Nephron progenitor cell (in vitro differentiated cells): ENCODE results near the gene MCF2L2.

Source experiments
- DNase-seq: peaks from one replicate; pipeline ENCODE4 v3.0.0; 2021
- H3K27ac Mint-ChIP-seq: 2 replicates; pipeline ENCODE4 v1.8.0; 2021; ENCODE audit warnings: mild to moderate bottlenecking, moderate library complexity, mixed read lengths
- H3K27me3 Mint-ChIP-seq: 2 replicates; pipeline ENCODE4 v1.8.0; 2021; ENCODE audit warnings: mild to moderate bottlenecking, low read depth, mixed read lengths; ENCODE audit not compliant: poor library complexity
- H3K36me3 Mint-ChIP-seq: 2 replicates; pipeline ENCODE4 v1.8.0; 2021; ENCODE audit warnings: low read depth, mixed read lengths
- H3K4me1 Mint-ChIP-seq: 2 replicates; pipeline ENCODE4 v1.8.0; 2021; ENCODE audit warnings: mixed read lengths
- H3K4me3 Mint-ChIP-seq: 2 replicates; pipeline ENCODE4 v1.8.0; 2021; ENCODE audit warnings: mild to moderate bottlenecking, moderate library complexity, mixed read lengths
- H3K9me3 Mint-ChIP-seq: 2 replicates; pipeline ENCODE4 v1.8.0; 2021; ENCODE audit warnings: mild to moderate bottlenecking, moderate library complexity, mixed read lengths
- TF ChIP-seq, protein P1 (sequence below): fragments of 200-600 bp; sonication (generic); IDR thresholded peaks from 2 replicates; pipeline ENCODE4 v1.5.0; 2021; ENCODE audit warnings: antibody characterized with exemption

Gene MCF2L2

DNA sequence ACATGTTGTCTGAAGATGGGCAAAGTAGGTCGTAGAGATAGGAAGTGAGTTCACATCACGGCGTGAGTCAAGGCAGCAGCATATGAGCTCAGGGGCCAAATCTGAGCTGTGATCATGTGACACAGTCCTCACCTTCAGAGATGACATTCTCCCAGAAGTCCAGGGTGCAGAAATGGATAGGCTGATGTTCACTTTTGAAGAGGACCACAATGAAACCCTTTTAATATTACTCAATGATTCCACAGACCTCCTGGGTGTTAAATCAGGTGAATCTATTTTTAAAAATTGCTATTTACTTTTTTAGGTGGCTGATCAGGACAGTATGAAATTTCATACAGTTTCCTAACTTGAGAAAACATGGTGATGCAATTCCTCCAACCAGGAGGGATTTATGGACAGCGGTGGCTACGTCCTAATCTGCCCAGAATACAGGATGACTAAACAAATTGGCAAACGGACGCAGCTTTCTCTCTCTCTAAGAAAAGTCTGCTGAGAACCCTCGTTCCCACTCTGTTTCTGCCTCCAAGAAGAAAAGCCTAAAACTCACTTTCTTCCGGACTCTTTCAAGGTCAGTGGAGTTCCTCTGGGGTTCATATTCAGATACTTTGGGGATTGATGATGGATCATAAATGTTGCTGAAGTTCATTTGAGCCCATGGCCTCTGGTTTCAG, 141.0 kb downstream of the MCF2L2 start:
- TF ChIP-seq, protein P1, sequence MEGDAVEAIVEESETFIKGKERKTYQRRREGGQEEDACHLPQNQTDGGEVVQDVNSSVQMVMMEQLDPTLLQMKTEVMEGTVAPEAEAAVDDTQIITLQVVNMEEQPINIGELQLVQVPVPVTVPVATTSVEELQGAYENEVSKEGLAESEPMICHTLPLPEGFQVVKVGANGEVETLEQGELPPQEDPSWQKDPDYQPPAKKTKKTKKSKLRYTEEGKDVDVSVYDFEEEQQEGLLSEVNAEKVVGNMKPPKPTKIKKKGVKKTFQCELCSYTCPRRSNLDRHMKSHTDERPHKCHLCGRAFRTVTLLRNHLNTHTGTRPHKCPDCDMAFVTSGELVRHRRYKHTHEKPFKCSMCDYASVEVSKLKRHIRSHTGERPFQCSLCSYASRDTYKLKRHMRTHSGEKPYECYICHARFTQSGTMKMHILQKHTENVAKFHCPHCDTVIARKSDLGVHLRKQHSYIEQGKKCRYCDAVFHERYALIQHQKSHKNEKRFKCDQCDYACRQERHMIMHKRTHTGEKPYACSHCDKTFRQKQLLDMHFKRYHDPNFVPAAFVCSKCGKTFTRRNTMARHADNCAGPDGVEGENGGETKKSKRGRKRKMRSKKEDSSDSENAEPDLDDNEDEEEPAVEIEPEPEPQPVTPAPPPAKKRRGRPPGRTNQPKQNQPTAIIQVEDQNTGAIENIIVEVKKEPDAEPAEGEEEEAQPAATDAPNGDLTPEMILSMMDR: no peak
- Mint-ChIP-seq H3K4me1 (no peaks in the 10 kb centered on the region), H3K4me3 (no peak overlapping the region), H3K36me3 (no peaks in the 10 kb centered on the region), H3K27ac (no peak overlapping the region), H3K27me3 (peaks cover 7% of the 10 kb centered on the region), H3K9me3 (no peaks in the 10 kb centered on the region)
- DNase-seq: no peak

GRCh38 chr3:183285828-183286457, 142.5 kb downstream of the MCF2L2 start:
- Mint-ChIP-seq H3K9me3 (no peaks in the 10 kb centered on the region), H3K4me3 (no peak overlapping the region), H3K27ac (peak overlapping the region; percentile 5), H3K4me1 (no peaks in the 10 kb centered on the region), H3K27me3 (peaks cover 15% of the 10 kb centered on the region), H3K36me3 (no peaks in the 10 kb centered on the region)
- TF ChIP-seq, protein P1: no peak
- DNase-seq: no peak

DNA sequence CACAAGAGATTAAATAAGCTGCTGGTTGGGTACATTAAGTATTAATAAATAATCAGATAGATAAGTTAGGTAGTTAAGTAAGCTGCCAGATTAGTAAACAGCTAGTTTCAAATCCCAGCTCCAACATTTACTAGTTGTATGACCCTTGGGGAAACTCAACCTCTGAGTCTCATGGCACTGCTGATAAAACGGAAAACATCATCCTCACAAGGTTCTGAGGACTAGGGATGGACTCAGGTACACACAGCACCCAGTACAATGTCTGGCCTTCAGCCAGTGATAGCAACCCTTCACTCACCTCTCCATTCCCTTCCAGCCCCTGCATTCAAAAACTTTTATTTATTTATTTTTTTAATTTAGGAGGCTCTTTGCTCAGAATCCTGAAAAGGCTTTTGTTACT, 143.1 kb downstream of the MCF2L2 start:
- Mint-ChIP-seq H3K4me1 (no peaks in the 10 kb centered on the region), H3K9me3 (no peaks in the 10 kb centered on the region), H3K27ac (no peak overlapping the region), H3K36me3 (no peaks in the 10 kb centered on the region), H3K4me3 (no peak overlapping the region), H3K27me3 (peaks cover 15% of the 10 kb centered on the region)
- no peak for DNase-seq
- TF ChIP-seq, protein P1: no peak

DNA sequence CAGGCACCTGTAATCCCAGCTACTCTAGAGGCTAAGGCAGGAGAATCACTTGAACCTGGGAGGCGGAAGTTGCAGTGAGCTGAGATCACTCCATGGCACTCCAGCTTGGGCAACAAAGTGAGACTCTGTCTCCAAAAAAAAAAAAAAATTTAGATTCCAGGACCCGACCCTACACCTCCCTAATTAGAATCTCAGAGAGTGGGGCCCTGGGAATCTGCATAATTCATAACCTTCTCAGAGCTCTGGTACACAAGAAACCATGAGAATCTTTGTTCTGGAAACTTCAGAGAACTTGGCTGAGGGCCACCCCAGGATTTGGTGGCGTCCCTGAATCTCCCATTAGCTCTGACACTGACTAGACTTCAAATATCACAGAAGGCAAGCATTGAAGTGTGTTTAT, 143.8 kb downstream of the MCF2L2 start:
- H3K9me3 Mint-ChIP-seq: no peaks in the 10 kb centered on the region
- H3K27ac Mint-ChIP-seq: no peak overlapping the region
- H3K36me3 Mint-ChIP-seq: no peaks in the 10 kb centered on the region
- DNase-seq: no peak
- TF ChIP-seq, protein P1: no peak
- peaks cover 15% of the 10 kb centered on the region for H3K27me3 Mint-ChIP-seq
- H3K4me3 Mint-ChIP-seq: no peak overlapping the region
- H3K4me1 Mint-ChIP-seq: no peaks in the 10 kb centered on the region

DNA sequence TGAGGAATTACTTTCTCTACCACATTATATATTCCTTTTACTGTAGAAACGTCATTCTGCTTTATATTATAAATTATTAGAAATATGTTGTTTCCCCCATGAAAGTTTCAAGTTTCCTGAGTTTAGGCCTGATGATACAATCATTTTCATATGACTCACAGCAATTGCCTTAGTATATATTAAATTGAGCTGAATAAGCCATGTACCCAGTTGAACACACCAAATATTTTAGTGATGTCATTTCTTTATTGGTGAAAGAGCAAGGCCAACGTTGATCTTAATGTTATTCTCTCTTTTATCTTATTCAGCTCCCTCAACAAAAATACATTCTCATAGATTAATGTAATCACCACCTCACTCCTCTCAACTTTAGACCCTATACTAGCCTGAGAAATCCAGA, 144.5 kb downstream of the MCF2L2 start:
- no peak overlapping the region for H3K27ac Mint-ChIP-seq
- DNase-seq: no peak
- no peaks in the 10 kb centered on the region for H3K4me1 Mint-ChIP-seq
- H3K36me3 Mint-ChIP-seq: no peaks in the 10 kb centered on the region
- TF ChIP-seq, protein P1: no peak
- peaks cover 15% of the 10 kb centered on the region for H3K27me3 Mint-ChIP-seq
- H3K9me3 Mint-ChIP-seq: no peaks in the 10 kb centered on the region
- H3K4me3 Mint-ChIP-seq: no peak overlapping the region
